MG63 (cell line): ENCODE measurements around the gene TTLL10. TPM values are rescaled to one million over a fixed set of nuclear protein-coding genes. Genes with fewer than 3 reads are reported as not detected.

Experiments used
- DNase-seq: peaks from one replicate; pipeline ENCODE4 v3.0.0-alpha.2; 2020
- H3K27me3 ChIP-seq: fragments of 250-450 bp; sonication (Bioruptor Pico); 2 replicates; pipeline ENCODE4 v1.5.1; 2020; ENCODE audit warnings: mild to moderate bottlenecking, moderate library complexity
- H3K36me3 ChIP-seq: fragments of 250-450 bp; sonication (Bioruptor Pico); 2 replicates; pipeline ENCODE4 v1.5.1; 2020; ENCODE audit warnings: mild to moderate bottlenecking, moderate library complexity
- H3K4me3 ChIP-seq: fragments of 250-450 bp; sonication (Bioruptor Pico); 2 replicates; pipeline ENCODE4 v1.5.1; 2020; ENCODE audit warnings: mild to moderate bottlenecking, moderate library complexity
- H3K9me3 ChIP-seq: fragments of 250-450 bp; sonication (Bioruptor Pico); 2 replicates; pipeline ENCODE4 v1.5.1; 2020; ENCODE audit warnings: mild to moderate bottlenecking, moderate library complexity
- total RNA-seq: library from RNA; depleted of rRNA; stranded (reverse); fragments of >200 nt; shearing (Covaris generic); gene quantifications from 2 replicates; pipeline ENCODE4 v1.2.3, GENCODE V29; 2014; ENCODE audit warnings: low replicate concordance

Gene TTLL10
- total RNA-seq, 1 experiment from 2014 or later: not detected

DNA sequence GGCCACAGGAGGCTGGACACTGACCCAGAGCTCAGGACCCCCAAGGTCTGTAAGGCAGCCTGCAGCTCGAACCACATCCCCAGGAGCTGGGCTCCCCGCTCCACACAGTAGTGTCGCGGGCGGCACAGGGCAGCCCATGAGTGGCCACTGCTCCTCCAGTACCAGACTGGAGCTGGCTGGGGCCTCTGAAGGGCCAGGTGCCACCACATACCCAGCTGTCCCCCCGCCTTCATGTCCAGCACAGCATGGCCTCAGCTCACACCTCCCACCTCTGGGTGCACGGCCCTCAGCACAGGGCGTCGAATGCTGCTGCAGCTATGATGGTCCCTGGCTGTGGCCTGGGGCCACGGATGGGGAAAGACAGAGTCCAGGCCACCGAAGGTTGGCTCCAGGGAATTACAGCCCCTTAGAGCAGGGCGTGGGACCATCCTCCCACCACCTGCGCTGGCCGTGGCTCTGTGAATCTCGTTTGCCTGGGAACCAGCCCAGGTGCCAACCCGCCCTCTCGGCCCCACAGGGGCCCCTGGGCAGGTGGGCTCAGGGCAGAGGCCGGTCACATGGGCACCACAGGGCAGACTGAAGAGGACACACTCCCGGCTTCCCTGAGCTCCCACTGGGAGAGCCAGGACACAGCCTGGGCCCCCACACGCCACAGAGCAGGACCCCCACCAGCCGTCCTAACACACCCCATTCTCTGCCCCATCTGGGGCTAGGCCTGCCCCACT, 42.4 kb downstream of the TTLL10 start:
- H3K4me3 ChIP-seq: no peak overlapping the region
- no peak for DNase-seq
- H3K36me3 ChIP-seq: peaks cover 3% of the 10 kb centered on the region

DNA sequence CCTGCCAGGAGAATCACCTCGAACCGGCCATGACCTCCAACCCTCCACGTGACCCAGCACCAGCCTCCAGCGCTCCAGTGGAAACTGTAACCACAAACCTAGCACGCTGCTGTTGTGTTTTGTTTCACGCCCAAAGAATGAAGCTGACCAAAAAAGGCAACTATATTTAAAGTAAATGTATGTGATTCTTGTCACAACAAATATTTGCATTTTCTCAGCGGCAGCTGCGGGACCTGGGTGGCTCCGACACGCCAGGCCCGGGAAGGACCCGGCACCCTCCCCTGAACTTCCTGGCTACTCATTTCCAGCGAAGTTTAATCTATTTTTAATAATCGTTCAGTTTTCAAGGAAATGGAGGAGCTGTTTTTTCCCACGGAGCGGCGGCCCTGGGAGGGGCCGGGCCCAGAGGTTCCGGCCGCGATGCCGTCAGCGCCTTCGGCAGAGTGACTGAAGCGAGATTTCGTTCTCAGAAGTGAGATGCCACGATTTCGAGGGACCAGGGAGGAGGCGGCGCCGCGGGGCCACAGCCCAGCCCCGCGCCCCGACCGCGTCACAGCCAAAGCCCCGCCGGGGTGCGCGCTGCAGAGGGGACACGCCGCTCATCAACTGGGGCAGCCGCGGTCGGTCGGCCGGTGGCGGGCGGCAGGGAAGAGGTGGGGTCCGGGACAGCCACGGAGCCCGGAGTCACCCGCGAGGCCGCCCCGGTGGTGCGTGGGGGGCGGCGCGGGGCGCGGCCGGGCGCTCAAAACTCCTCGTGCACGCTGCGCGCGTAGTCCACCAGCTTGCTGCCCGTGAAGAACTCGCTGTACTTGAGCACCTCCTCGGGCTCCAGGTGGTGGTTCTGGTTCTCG, 43.3 kb downstream of the TTLL10 start:
- no peak overlapping the region for H3K4me3 ChIP-seq

More for the DNA sequence above, 42.4 kb downstream of the TTLL10 start:
- no peaks in the 10 kb centered on the region for H3K9me3 ChIP-seq
- no peaks in the 10 kb centered on the region for H3K27me3 ChIP-seq

DNA sequence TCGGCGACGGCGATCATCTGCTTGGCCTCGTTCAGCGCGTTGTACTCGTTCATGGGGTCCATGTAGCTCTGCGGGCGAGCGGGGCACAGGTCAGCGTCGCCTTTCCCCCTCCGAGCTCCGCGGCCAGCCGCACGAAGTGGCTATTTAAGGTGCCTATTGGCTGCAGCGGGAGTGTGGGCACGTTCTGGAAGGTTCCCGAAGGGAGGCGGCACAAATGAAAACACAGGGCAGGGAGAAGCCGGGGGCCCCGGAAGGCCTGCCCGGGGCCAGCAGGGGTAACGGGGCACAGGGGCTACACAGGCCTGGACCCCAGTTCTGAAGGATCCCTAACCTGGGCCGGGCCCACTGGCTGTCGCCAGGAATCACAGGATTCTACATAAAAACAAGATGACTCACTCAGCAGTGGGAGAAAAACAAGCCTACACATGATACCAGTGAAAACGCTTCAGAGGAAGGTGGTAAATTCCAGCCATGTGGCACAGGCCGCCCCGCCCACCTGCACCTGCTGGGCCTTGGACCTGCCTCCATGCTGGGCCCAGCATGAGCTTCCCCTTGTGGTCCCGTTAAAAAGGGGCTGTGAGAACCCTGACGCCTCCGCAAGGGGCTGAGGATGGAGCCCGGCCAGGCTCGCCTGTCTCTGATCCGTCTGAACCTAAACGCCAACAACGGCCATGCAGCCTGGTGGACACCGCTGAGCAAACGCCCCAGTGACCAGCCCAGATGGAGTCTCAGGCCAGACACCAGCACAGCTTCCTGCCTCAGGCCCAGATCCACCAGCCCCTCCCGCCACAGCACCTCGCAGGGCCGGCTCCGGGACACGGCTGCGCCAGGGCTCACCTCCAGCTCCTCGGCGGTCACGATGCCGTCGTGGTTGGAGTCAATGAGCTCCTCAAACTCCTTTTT, 44.2 kb downstream of the TTLL10 start:
- H3K36me3 ChIP-seq: peaks cover 6% of the 10 kb centered on the region

More for the DNA sequence above, 43.3 kb downstream of the TTLL10 start:
- H3K9me3 ChIP-seq: no peaks in the 10 kb centered on the region
- H3K36me3 ChIP-seq: peaks cover 3% of the 10 kb centered on the region
- DNase-seq: no peak
- H3K27me3 ChIP-seq: no peaks in the 10 kb centered on the region

DNA sequence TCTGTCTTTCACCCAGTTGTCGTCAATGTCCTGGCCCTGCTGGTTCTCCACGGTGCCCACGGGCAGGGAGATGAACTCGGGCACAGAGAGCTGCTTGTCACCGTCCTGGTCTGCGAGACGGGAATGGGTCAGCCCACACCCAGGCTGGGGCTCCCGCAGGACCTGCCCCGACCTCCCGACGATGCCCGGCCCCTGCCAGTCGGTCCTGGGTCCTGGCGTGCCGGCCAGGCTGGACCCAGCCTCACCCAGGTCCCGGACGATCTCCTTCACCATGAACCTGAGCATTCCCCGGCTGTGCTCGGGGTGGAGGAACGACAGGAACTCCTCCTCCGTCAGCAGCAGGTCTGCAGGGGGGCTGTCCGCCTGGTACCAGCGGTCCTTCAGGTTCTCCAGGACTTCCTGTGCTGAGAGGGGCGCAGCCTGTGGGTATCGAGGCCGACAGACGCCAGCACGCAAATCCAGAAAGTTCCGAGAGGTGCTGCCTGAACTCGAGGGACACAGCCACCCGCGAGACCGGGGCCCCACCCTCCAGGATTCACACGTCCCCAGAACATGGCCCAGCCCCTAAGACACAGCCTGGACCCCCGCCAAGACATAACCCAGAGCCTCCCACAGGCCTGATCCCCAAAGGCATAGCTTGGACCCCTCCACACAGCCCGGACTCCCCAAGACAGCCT, 45.0 kb downstream of the TTLL10 start:
- Histone ChIP-seq H3K36me3 (peaks cover 11% of the 10 kb centered on the region), H3K27me3 (no peaks in the 10 kb centered on the region)

More for the DNA sequence above, 44.2 kb downstream of the TTLL10 start:
- H3K4me3 ChIP-seq: no peak overlapping the region
- H3K27me3 ChIP-seq: no peaks in the 10 kb centered on the region
- no peaks in the 10 kb centered on the region for H3K9me3 ChIP-seq
- DNase-seq: no peak

DNA sequence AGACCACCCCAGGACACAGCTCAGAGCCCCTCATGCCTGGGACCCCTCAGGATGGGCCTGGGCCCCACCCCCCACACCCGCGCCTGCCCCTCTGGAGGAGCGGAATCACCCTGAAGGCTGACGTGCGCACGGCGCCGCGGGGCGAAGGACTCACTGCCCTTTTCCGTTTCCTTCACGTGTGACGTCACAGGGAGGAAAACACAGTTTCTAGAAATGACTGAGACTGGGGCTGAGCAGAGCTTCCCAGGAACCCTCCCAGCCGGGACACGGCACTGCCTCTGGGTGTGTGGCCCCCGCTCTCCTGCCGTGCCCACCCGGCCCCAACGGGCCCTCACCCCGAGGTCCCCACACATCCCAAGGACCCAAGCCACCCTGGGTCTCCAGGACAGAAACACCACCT, 45.7 kb downstream of the TTLL10 start:
- Histone ChIP-seq H3K36me3 (peaks cover 11% of the 10 kb centered on the region), H3K4me3 (no peak overlapping the region), H3K27me3 (no peaks in the 10 kb centered on the region), H3K9me3 (no peaks in the 10 kb centered on the region)
- no peak for DNase-seq

More for the DNA sequence above, 45.0 kb downstream of the TTLL10 start:
- H3K4me3 ChIP-seq: no peak overlapping the region
- H3K9me3 ChIP-seq: no peaks in the 10 kb centered on the region
- DNase-seq: no peak

DNA sequence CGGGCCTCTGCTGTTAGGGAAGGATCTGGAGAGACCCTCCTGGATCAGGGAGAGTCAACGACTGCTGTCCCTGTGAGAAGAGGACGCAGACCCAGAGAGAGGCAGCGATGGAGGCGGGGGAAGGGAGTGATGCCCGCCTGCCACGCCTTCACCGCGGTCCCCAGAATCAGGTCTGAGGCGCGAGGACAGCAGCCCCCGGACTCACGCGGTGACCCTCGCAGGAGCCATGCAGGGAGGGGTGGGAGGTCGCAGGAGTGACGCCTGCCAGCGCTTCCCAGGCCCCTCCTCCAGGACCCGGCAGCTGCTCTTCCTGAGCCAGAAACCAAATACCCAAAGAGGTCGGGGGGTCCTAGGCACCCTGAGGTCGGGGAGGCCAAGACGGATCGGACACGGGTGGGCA, 46.5 kb downstream of the TTLL10 start:
- Histone ChIP-seq H3K27me3 (no peaks in the 10 kb centered on the region), H3K9me3 (no peaks in the 10 kb centered on the region), H3K36me3 (peaks cover 11% of the 10 kb centered on the region), H3K4me3 (no peak overlapping the region)
- no peak for DNase-seq

DNA sequence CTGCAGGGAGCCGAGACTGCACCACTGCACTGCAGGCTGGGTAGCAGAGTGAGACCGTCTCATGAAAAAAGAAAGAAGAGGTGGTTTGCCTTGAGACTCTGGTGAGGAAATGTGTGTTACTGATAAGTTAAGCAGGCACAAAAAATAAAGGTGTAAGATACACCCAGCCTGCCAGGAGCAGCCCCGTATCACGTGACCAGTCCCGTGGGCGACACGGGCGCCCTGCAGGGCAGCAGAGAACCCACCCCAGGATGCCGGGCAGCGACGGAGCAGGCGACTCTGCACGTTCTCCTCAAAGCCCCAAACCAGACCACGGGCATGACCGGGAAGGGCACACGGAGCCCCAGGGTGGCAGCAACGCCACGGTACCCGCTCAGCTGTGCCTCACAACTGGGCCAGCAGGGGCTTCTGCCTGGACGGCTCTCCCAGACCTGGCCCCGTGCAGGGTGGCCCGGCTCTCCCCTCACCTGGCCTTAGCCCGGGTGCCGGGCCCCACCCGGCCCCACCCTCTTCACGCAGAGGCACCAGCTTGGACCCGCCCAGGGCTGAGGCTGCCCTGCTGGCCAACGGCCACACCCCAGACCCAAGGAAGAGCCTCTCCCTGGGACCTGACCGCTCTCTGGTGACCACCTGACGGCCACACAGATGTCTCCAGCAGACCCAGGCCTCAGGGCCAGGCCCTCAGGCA, 48.4 kb downstream of the TTLL10 start:
- H3K27me3 ChIP-seq: no peaks in the 10 kb centered on the region
- no peak overlapping the region for H3K4me3 ChIP-seq
- no peaks in the 10 kb centered on the region for H3K9me3 ChIP-seq
- DNase-seq: no peak
- H3K36me3 ChIP-seq: peaks cover 11% of the 10 kb centered on the region

DNA sequence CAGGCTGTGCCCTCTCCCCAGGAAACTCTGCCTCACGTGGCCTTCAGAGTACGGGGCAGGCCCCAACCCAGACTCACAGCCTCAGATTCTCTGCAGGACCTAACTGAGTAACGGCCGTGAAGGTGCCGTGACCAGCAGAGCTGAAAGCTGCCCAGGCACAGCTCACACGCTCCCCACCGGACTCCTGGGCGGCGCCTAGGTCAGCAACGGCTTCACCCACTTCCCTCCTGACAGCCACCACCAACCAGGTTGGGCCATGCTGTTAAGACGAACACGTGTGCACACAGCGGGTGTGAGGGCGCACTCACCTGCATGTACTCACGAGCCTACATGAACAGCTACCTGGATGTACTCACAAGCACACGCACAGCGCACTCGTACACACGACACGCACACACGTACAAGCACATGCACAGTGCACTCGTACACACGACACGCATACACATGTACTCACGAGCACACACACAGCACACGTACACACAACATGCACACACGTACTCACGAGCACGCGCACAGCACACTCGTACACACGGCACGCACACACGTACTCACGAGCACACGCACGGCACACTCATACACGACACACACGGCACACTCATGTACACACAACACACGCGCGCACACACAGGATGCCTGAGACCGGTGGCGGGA, 49.0 kb downstream of the TTLL10 start:
- no peak for DNase-seq
- peaks cover 11% of the 10 kb centered on the region for H3K36me3 ChIP-seq

DNA sequence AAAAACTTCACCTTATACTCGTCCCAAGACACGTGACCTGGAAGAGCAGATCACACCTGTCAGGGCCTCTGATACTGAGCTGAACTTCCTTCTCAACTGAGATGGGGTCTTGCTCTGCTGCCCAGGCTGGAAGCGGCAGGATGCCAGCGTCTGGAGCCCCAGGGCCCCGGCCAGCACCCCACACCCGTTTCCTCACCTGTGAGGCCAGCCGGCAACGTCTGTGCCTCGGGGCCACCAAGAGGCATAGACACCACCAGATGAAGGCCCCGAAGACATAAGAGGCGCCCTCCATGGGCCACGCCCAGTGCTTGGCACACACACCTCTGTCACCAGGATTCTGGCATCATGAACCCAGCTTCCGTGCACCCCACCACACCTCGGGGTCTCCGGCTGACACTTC, 49.6 kb downstream of the TTLL10 start:
- Histone ChIP-seq H3K4me3 (no peak overlapping the region), H3K9me3 (no peaks in the 10 kb centered on the region), H3K27me3 (no peaks in the 10 kb centered on the region), H3K36me3 (peaks cover 17% of the 10 kb centered on the region)
- DNase-seq: no peak

More for the DNA sequence above, 49.0 kb downstream of the TTLL10 start:
- Histone ChIP-seq H3K9me3 (no peaks in the 10 kb centered on the region), H3K27me3 (no peaks in the 10 kb centered on the region), H3K4me3 (no peak overlapping the region)

DNA sequence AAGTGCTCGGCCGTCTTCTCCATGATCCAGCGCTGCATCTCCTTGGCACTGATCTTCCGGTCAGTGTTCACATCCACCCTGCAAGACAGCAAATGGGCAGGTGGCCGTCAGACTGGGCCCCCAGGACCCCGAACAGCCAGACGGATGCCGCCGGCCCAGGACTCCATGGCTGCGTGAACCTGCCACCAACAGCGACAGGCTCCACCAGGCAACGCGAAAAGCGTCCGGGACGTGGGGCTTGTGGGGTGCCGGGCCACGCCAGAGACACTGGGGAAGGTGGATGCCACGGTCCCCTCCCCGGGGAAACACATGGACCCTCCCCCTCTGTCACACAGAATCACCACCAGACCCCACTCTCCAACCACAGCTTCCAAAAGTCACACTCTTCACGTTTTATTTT, 50.2 kb downstream of the TTLL10 start:
- Histone ChIP-seq H3K4me3 (no peak overlapping the region), H3K36me3 (peaks cover 23% of the 10 kb centered on the region), H3K9me3 (no peaks in the 10 kb centered on the region), H3K27me3 (no peaks in the 10 kb centered on the region)
- no peak for DNase-seq

DNA sequence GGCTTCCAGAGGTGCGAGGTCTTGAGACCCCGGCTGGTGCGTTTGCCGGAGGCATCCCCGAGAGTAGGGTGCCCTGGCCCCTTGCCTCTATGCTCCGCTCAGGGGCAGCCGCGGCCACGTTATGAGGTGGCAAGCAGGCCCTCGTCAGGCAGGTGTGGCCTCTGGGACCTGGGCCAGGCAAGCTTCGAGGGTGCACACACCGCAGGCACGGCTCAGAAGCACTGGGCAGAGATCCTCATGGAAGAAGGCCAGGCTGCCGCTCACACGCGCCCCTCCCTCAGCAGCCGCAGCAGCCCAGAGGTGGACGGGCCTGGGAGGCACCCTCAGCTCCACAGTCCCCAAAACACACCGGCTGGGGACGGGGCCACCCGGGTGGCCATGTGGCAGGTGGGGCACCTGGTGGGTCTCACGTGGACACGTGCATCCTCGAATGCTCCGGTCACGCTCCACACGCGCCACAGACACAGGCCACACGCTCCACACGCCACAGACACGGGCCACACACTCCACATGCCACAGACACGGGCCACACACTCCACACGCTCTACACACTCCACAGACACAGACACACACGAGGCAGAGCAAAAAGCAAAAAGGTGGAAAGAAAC, 51.7 kb downstream of the TTLL10 start:
- Histone ChIP-seq H3K36me3 (peaks cover 35% of the 10 kb centered on the region), H3K27me3 (no peaks in the 10 kb centered on the region), H3K9me3 (no peaks in the 10 kb centered on the region), H3K4me3 (no peak overlapping the region)
- DNase-seq: no peak

DNA sequence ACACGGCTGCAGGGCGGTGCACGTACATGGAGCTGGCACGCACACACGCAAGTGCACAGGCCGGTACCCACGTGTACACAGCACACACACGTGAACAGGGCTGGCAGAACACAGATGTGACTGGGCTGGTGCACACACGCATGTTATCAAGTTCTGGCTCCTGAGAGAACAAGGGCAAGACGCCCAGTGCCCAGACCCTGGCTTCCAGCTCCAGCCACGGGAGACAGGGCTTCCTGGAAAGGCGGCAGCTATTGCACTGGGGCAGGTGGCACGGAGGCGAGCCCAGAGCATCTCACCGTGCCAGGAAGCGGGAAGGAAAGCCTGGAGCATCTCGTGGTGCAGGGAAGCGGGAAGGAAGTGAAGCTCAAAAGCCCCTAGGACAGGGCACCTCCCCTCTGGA, 52.2 kb downstream of the TTLL10 start:
- Histone ChIP-seq H3K9me3 (no peaks in the 10 kb centered on the region), H3K27me3 (no peaks in the 10 kb centered on the region), H3K36me3 (peaks cover 35% of the 10 kb centered on the region), H3K4me3 (no peak overlapping the region)
- DNase-seq: no peak

DNA sequence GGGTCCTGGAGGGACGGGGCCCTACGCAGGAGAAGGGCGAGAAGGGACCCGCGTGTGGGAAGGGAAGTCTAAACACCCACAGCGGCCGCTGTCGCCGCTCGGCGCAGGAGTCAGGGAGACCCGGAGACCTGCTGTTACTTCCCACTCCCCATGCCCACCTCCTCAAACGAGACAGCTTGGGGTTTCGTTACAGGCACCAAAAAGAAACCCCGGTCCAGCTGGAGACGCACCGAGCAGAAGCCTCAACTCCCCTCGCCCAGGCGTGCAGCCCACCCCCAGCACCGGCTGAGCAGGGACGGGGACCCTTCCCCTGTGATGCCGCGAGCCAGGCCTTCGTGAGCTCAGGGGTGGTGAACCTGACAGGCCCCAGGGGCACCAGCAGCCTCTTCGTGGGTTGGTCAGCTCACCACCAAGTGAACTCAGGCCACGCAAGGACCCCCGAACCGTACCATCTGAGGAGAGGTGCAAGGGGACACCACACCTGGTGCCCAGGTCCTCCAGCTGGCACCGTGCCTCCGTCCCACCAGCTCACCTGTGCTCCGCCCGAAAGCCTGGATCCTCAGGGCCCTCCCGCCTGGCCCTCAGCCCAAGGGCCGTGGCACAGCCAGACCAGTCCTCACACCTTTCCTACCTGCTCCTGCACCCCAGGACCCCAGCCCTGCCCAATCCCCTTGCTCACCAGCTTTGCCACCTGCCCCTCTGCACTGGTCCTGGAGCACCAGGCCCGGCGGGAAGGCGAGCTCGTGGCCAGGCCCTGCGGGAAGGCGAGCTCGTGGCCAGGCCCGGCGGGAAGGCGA, 53.1 kb downstream of the TTLL10 start:
- H3K4me3 ChIP-seq: no peak overlapping the region
- no peak for DNase-seq
- no peaks in the 10 kb centered on the region for H3K27me3 ChIP-seq
- no peaks in the 10 kb centered on the region for H3K9me3 ChIP-seq
- H3K36me3 ChIP-seq: peaks cover 39% of the 10 kb centered on the region

DNA sequence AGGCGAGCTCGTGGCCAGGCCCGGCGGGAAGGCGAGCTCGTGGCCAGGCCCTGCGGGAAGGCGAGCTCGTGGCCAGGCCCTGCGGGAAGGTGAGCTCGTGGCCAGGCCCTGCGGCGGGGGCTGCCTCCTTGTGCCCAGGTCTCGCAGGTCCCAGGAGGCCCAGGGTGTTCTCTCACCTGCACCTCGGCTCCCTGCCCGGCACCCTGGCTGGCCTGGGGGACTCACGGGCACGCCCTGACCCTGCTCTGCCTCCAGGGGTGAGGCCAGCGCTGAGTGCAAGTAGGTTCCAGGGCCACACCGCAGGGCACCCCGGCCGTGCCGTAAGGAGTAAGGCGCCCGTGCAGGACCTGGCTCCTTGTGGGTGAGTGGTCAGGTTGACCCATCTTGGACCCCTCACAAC, 53.7 kb downstream of the TTLL10 start:
- Histone ChIP-seq H3K9me3 (no peaks in the 10 kb centered on the region), H3K36me3 (peaks cover 39% of the 10 kb centered on the region), H3K27me3 (no peaks in the 10 kb centered on the region), H3K4me3 (no peak overlapping the region)
- DNase-seq: no peak
